Measurements from ENCODE around the gene LETM1.

DNA sequence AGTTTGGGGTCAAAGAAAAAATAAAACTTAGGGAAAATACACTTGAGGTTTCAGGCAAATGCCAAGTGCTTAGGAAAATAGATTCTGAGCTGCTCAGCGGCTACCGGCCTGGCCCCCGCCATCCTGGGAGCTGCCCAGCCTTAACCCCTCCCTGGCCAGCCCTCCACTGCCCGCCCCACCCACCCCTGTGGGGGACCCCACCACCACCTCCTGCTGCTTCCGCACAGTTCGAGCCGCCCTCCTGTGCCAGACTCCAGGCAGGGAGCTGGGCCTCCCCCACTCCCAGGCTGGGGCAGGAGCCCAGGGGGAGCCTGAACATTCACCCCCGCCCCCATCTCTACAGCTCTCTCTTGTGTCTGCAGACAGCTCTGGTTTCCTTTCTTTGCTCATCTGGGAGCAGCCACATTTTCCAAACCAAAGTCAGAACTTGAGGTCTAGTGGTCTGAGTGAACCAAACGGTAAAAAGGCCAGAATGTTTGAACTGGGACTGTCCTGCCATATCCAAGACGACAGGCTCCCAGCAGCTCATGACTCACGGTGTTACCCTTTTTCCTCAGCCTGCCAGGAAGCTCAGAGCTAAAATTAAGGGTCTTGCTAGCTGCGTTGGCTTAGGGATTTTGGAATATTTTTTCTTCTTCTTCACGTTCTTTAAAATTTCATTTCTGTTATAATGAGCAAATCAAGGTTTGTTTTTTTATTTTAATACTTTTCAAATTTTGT lies 67.5 kb downstream of the LETM1 start:
- TF ChIP-seq, protein P1, sequence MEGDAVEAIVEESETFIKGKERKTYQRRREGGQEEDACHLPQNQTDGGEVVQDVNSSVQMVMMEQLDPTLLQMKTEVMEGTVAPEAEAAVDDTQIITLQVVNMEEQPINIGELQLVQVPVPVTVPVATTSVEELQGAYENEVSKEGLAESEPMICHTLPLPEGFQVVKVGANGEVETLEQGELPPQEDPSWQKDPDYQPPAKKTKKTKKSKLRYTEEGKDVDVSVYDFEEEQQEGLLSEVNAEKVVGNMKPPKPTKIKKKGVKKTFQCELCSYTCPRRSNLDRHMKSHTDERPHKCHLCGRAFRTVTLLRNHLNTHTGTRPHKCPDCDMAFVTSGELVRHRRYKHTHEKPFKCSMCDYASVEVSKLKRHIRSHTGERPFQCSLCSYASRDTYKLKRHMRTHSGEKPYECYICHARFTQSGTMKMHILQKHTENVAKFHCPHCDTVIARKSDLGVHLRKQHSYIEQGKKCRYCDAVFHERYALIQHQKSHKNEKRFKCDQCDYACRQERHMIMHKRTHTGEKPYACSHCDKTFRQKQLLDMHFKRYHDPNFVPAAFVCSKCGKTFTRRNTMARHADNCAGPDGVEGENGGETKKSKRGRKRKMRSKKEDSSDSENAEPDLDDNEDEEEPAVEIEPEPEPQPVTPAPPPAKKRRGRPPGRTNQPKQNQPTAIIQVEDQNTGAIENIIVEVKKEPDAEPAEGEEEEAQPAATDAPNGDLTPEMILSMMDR (IDR thresholded peaks at IDR 0.05): no peak
- TF ChIP-seq POLR2AphosphoS5 (IDR thresholded peaks at IDR 0.05): no peak

All from prostate gland (tissue), 2 donors.